ENCODE measurements around the gene TROAP.
"Not testable (repeated sequence)": the region's sequence is repeated elsewhere in the genome, so short reads cannot be mapped to it uniquely, and the experiment has no call there.

TROAP gene

DNA sequence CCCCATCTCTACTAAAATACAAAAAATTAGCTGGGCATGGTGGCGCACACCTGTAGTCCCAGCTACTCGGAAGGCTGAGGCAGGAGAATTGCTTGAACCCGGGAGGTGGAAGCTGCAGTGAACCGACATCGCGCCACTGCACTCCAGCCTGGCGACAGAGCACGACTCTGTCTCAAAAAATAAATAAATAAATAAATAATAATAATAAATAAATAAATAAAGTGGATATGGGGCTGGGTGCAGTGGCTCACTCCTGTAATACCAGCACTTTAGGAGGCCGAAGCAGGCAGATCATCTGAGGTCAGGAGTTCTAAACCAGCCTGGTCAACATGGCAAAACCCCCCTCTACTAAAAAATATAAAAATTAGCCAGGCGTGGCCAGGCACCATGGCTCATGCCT lies 5.9 kb upstream of the TROAP start (continued):
- TF ChIP-seq ZSCAN23 (tag by site-specific recombination; IDR thresholded peaks at IDR 0.05) (0 out of 2 replicates have a peak, but pooled peaks have one; percentile 23), ZNF560 (tag by site-specific recombination; IDR thresholded peaks at IDR 0.05; ENCODE audit: borderline replicate concordance) (peak; percentile 48; the same call in 1 of the 2 replicates), ZBTB8A (tag by site-specific recombination; IDR thresholded peaks at IDR 0.05) (peak; percentile 69), ZNF654 (tag by site-specific recombination; IDR thresholded peaks at IDR 0.05; ENCODE audit: low read depth) (peak; percentile 14; the same call in 1 of the 2 replicates), ZNF404 (tag by site-specific recombination; IDR thresholded peaks at IDR 0.05) (0 out of 2 replicates have a peak, but pooled peaks have one; percentile 37), ZNF426 (tag by site-specific recombination; IDR thresholded peaks at IDR 0.05) (peak; percentile 75), ZNF433 (tag by site-specific recombination; IDR thresholded peaks at IDR 0.05; ENCODE audit: low read depth) (peak; percentile 77), GFI1B (tag by site-specific recombination; IDR thresholded peaks at IDR 0.05) (0 out of 2 replicates have a peak, but pooled peaks have one; percentile 47), ZNF558 (tag by site-specific recombination; IDR thresholded peaks at IDR 0.05) (peak; percentile 70; the same call in 1 of the 2 replicates), ZNF292 (tag by site-specific recombination; IDR thresholded peaks at IDR 0.05; ENCODE audit: borderline replicate concordance, low read depth) (0 out of 2 replicates have a peak, but pooled peaks have one; percentile 33)
- TF ChIP-seq, protein P1, sequence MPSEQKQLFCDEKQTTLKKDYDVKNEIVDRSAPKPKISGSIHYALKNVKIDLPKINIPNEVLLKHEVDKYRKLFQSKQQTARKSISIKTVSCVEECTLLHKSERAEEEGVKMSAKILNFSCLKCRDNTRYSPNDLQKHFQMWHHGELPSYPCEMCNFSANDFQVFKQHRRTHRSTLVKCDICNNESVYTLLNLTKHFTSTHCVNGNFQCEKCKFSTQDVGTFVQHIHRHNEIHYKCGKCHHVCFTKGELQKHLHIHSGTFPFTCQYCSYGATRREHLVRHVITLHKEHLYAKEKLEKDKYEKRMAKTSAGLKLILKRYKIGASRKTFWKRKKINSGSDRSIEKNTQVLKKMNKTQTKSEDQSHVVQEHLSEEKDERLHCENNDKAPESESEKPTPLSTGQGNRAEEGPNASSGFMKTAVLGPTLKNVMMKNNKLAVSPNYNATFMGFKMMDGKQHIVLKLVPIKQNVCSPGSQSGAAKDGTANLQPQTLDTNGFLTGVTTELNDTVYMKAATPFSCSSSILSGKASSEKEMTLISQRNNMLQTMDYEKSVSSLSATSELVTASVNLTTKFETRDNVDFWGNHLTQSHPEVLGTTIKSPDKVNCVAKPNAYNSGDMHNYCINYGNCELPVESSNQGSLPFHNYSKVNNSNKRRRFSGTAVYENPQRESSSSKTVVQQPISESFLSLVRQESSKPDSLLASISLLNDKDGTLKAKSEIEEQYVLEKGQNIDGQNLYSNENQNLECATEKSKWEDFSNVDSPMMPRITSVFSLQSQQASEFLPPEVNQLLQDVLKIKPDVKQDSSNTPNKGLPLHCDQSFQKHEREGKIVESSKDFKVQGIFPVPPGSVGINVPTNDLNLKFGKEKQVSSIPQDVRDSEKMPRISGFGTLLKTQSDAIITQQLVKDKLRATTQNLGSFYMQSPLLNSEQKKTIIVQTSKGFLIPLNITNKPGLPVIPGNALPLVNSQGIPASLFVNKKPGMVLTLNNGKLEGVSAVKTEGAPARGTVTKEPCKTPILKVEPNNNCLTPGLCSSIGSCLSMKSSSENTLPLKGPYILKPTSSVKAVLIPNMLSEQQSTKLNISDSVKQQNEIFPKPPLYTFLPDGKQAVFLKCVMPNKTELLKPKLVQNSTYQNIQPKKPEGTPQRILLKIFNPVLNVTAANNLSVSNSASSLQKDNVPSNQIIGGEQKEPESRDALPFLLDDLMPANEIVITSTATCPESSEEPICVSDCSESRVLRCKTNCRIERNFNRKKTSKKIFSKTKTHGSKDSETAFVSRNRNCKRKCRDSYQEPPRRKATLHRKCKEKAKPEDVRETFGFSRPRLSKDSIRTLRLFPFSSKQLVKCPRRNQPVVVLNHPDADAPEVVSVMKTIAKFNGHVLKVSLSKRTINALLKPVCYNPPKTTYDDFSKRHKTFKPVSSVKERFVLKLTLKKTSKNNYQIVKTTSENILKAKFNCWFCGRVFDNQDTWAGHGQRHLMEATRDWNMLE (tag by site-specific recombination; conservative IDR thresholded peaks at IDR 0.05; ENCODE audit: low read depth), result peak; percentile 90

DNA sequence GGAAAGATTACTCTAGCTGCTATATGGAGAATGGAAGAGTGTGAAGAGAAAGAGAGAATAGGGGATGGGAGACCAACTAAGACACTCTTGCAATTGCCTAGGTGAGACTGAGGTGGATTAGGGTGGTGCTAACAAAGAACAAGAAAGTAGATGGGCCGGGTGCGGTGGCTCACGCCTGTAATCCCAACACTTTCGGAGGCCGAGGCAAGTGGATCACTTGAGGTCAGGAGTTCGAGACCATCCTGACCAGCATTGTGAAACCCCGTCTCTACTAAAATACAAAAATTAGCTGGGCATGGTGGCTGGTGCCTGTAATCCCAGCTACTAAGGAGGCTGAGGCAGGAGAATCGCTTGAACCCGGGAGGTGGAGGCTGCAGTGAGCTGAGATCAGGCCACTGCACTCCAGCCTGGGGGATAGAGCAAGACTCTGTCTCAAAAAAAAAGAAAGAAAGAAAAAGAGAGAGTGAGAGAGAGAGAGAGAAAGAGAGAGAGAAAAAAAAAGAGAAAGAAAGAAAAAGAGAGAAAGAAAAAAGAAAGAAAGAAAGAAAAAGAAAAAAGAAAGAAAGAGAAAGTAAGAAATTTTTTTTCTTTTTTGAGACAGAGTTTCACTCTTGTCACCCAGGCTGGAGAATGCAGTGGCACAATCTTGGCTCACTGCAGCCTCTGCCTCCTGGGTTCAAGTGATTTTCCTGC lies 2.5 kb upstream of the TROAP start:
- not testable (repeated sequence) for H3K27ac ChIP-seq (ENCODE audit: extremely low read depth, low read depth, low read length); H3K4me3 ChIP-seq (ENCODE audit: low read depth, low read length); H3K4me1 ChIP-seq (ENCODE audit: control insufficient read depth, insufficient read depth, low read length); H3K9me3 ChIP-seq (ENCODE audit: control insufficient read depth, insufficient read depth, low read depth, low read length)
- peaks cover 14 to 16% of the 10 kb centered on the region in 2 experiments; a peak in 2 of 3 replicates for H3K36me3 ChIP-seq (ENCODE audit: control insufficient read depth in 2 of 2, insufficient read depth in 1 of 2, low read length in 2 of 2)
- CTCF ChIA-PET, result interaction anchor here (0.6 to 4.4 kb wide), 4 partner anchors 21 to 32 kb away, joined by 3 to 43 read pairs (median 18); partner anchors contain the start of gene PRPH
- POLR2A ChIA-PET, result interaction anchor here (0.6 kb wide), 1 partner anchor 56 kb away, joined by 4 read pairs; no protein-coding TSS in a partner anchor
- TF ChIP-seq ZNF596 (tag by site-specific recombination; IDR thresholded peaks at IDR 0.05) (peak; percentile 89), PRDM1 (tag by site-specific recombination; IDR thresholded peaks at IDR 0.05) (peak; percentile 99), ZNF366 (tag by site-specific recombination; conservative IDR thresholded peaks at IDR 0.05) (peak; percentile 90)
- TF ChIP-seq, protein P2, sequence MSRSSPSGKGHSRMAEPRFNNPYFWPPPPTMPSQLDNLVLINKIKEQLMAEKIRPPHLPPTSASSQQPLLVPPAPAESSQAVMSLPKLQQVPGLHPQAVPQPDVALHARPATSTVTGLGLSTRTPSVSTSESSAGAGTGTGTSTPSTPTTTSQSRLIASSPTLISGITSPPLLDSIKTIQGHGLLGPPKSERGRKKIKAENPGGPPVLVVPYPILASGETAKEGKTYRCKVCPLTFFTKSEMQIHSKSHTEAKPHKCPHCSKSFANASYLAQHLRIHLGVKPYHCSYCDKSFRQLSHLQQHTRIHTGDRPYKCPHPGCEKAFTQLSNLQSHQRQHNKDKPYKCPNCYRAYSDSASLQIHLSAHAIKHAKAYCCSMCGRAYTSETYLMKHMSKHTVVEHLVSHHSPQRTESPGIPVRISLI (tag by site-specific recombination; IDR thresholded peaks at IDR 0.05), result 0 out of 2 replicates have a peak, but pooled peaks have one; percentile 36

DNA sequence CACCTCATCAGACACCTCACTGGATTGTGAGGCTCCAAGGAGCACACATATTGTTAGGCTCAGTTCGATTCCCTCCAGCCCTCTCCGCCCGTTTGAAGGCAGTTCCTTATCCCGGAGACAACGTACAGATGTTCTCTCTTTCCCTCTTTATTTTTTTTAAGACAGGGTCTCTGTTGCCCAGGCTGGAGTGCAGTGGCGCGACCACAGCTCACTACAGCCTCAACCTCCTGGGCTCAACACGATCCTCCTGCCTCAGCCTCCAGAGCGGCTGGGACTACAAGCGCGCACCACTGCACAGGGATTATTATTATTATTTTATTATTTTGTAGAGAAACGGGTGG lies 718 bp upstream of the TROAP start:
- H3K4me1 ChIP-seq (ENCODE audit: control insufficient read depth, insufficient read depth, low read length), result 0 out of 2 replicates have a peak, but pooled peaks cover 4% of the 10 kb centered on the region
- H3K27ac ChIP-seq (ENCODE audit: extremely low read depth, low read depth, low read length), result peak overlapping the region; percentile 16; the same call in 1 of the 2 replicates
- H3K36me3 ChIP-seq (ENCODE audit: control insufficient read depth in 2 of 2, insufficient read depth in 1 of 2, low read length in 2 of 2), result peaks cover 21 to 34% of the 10 kb centered on the region in 2 experiments
- POLR2A ChIA-PET, result interaction anchor here (0.7 to 4.0 kb wide), 20 partner anchors 13 to 469 kb away, joined by 3 to 94 read pairs (median 6); partner anchors contain the start of genes C1QL4, DNAJC22, PRPH and SPATS2
- H3K9me3 ChIP-seq (ENCODE audit: control insufficient read depth, insufficient read depth, low read depth, low read length), result no peaks in the 10 kb centered on the region
- CTCF ChIA-PET, result interaction anchor here (0.6 to 4.4 kb wide), 13 partner anchors 9 to 850 kb away, joined by 3 to 43 read pairs (median 7); partner anchors contain the start of genes DNAJC22 and PRPH
- peak overlapping the region; percentile 73 for H3K4me3 ChIP-seq (ENCODE audit: low read depth, low read length)
- TF ChIP-seq, protein P3, sequence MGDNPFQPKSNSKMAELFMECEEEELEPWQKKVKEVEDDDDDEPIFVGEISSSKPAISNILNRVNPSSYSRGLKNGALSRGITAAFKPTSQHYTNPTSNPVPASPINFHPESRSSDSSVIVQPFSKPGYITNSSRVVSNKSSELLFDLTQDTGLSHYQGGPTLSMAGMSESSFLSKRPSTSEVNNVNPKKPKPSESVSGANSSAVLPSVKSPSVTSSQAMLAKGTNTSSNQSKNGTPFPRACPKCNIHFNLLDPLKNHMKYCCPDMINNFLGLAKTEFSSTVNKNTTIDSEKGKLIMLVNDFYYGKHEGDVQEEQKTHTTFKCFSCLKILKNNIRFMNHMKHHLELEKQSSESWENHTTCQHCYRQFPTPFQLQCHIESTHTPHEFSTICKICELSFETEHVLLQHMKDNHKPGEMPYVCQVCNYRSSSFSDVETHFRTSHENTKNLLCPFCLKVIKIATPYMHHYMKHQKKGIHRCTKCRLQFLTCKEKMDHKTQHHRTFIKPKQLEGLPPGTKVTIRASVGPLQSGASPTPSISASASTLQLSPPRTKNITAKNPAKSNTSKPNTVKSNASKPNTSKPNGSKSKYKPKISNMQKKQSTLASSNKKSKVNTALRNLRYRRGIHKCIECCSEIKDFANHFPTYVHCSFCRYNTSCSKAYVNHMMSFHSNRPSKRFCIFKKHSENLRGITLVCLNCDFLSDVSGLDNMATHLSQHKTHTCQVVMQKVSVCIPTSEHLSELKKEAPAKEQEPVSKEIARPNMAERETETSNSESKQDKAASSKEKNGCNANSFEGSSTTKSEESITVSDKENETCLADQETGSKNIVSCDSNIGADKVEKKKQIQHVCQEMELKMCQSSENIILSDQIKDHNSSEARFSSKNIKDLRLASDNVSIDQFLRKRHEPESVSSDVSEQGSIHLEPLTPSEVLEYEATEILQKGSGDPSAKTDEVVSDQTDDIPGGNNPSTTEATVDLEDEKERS (tag by site-specific recombination; IDR thresholded peaks at IDR 0.05), result 0 out of 2 replicates have a peak, but pooled peaks have one; percentile 60
- TF ChIP-seq, protein P4, sequence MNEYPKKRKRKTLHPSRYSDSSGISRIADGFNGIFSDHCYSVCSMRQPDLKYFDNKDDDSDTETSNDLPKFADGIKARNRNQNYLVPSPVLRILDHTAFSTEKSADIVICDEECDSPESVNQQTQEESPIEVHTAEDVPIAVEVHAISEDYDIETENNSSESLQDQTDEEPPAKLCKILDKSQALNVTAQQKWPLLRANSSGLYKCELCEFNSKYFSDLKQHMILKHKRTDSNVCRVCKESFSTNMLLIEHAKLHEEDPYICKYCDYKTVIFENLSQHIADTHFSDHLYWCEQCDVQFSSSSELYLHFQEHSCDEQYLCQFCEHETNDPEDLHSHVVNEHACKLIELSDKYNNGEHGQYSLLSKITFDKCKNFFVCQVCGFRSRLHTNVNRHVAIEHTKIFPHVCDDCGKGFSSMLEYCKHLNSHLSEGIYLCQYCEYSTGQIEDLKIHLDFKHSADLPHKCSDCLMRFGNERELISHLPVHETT (tag by site-specific recombination; IDR thresholded peaks at IDR 0.05), result 0 out of 2 replicates have a peak, but pooled peaks have one; percentile 63
- TF ChIP-seq ZNF768 (tag by site-specific recombination; IDR thresholded peaks at IDR 0.05) (0 out of 2 replicates have a peak, but pooled peaks have one; percentile 25), ZNF776 (tag by site-specific recombination; IDR thresholded peaks at IDR 0.05; ENCODE audit: borderline replicate concordance) (no peak)

Data from HEK293 (cell line).